Stimulated activated memory B cell treated with anti-CD40 and anti-IgM and Interleukin-4, amounts not matched to agents 10 μg/mL and 1 μg/mL and 100 μg/mL, for 72 hours (primary cell): ENCODE measurements around the gene HTT.
"Not testable (repeated sequence)": the region's sequence is repeated elsewhere in the genome, so short reads cannot be mapped to it uniquely, and the experiment has no call there.

Source experiments
- ATAC-seq: fragments of 150-1000 bp; cut with Tn5 transposase; 2 replicates; pipeline ENCODE4 v1.10.0; 2021
- H3K27ac Mint-ChIP-seq: one replicate; pipeline ENCODE4 v1.8.0; 2022; ENCODE audit warnings: mild to moderate bottlenecking, mixed read lengths
- H3K27me3 Mint-ChIP-seq: one replicate; pipeline ENCODE4 v1.8.0; 2022; ENCODE audit warnings: mixed read lengths
- H3K36me3 Mint-ChIP-seq: one replicate; pipeline ENCODE4 v1.8.0; 2022; ENCODE audit warnings: mixed read lengths
- H3K4me1 Mint-ChIP-seq: one replicate; pipeline ENCODE4 v1.8.0; 2022; ENCODE audit warnings: mixed read lengths
- H3K4me3 Mint-ChIP-seq: one replicate; pipeline ENCODE4 v1.8.0; 2022; ENCODE audit warnings: mild to moderate bottlenecking, moderate library complexity, mixed read lengths
- H3K9me3 Mint-ChIP-seq: one replicate; pipeline ENCODE4 v1.8.0; 2022; ENCODE audit warnings: mixed read lengths

HTT gene

DNA sequence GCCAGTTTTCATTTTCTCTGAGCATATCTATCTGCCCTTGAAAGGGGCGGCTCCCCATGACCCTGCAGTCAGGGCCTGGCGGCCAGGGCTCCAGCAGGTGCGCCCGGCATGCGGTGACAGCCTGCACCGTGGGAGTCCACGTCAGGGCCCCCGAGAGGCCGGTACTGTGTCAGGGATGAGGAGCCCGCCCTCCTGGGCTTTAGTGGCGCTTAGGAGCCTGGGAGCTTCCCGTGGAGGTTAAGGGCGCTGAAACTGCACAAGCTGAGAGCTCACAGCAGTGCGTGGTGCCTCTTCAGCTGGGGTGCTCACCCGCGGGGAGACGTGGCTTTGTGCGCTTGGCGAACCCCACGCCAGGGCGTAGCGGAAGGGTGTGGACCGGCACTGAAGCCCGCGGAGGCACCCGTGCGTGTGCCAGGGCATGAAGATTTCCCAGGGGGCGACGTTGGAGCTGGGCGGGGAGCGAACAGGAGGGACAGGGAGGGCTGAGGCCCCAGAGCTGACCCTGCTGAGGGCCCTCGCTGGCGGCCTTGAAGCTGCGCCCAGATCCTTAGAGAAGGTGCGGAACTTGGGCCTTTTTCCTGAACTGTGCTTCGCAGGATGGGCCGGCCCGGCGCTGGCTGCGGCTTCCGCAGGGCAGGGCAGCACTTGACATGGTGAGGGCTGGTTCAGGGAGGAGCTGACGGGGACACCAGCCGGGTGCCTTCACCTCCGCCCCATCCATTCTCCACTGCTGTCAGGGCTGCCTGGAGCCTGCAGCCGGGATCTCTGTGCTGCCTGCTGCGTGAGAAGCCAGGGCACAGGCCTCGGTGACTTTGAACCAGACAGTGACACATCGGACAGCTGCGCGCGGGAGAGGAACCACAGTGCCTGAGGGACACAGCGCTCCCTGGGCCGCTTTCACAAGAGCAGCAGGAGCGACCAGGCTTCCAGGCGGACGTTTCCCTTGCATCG, 33.0 kb upstream of the HTT start:
- Mint-ChIP-seq H3K27ac (peak overlapping the region; percentile 100), H3K4me1 (peaks cover 85% of the 10 kb centered on the region), H3K27me3 (no peaks in the 10 kb centered on the region), H3K4me3 (peak overlapping the region; percentile 93), H3K9me3 (peaks cover 5% of the 10 kb centered on the region), H3K36me3 (peaks cover 32% of the 10 kb centered on the region)
- peak; percentile 70 for ATAC-seq

DNA sequence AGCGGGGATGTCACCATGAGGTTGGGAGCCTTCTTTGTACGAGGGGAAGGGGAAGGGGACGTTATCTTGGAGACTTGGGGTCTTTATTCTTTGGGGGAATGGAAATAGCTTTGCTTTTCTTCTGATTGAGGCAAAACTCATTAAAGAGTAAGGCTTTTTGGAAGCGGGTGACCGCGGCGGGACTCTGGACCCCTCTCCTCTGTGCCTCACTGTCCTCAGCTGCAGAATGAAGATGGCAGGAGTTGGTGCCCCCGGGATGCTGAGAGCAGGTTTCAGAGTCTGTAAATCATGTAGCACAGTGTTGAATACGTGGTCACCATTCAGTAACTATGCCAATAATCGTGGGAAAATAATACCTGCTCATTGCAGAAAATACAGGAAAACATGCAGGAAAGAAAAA, 32.3 kb upstream of the HTT start:
- no peaks in the 10 kb centered on the region for H3K27me3 Mint-ChIP-seq
- peaks cover 32% of the 10 kb centered on the region for H3K36me3 Mint-ChIP-seq
- H3K9me3 Mint-ChIP-seq: peaks cover 5% of the 10 kb centered on the region
- H3K4me3 Mint-ChIP-seq: peak overlapping the region; percentile 93
- peak overlapping the region; percentile 100 for H3K27ac Mint-ChIP-seq
- H3K4me1 Mint-ChIP-seq: peaks cover 80% of the 10 kb centered on the region
- ATAC-seq: no peak

DNA sequence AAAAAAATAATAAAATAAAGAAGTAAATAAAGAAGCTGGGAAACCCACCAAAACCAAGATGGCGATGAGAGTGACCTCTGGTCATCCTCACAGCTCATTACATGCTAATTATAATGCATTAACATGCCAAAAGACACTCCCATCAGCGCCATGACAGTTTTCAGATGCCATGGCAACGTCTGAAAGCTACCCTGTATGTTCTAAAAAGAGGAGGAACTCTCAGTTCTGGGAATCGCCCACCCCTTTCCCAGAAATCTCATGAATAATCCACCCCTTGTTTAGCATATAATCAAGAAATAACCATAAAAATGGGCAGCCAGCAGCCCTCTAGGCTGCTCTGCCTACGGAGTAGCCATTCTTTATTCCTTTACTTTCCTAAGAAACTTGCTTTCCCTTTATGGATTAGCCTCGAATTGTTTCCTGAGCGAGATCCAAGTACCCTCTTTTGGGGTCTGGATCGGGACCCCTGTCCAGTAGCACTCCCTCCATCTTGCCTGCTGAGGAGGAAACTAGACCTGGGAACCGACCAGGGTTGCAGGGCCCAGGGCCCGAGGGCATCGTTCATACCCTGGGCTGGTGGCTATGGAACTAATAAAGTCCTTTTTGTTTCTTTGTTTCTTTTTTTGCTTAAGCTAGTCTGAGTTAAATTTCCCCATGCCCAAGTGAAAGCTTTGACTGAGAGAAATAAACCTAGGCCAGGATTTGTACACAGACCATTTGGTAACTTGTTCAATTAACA, 31.0 kb upstream of the HTT start:
- H3K4me3 Mint-ChIP-seq: peak overlapping the region; percentile 47
- H3K9me3 Mint-ChIP-seq: peaks cover 5% of the 10 kb centered on the region
- peak overlapping the region; percentile 100 for H3K27ac Mint-ChIP-seq
- no peaks in the 10 kb centered on the region for H3K27me3 Mint-ChIP-seq
- no peak for ATAC-seq
- H3K4me1 Mint-ChIP-seq: peaks cover 78% of the 10 kb centered on the region
- peaks cover 32% of the 10 kb centered on the region for H3K36me3 Mint-ChIP-seq

DNA sequence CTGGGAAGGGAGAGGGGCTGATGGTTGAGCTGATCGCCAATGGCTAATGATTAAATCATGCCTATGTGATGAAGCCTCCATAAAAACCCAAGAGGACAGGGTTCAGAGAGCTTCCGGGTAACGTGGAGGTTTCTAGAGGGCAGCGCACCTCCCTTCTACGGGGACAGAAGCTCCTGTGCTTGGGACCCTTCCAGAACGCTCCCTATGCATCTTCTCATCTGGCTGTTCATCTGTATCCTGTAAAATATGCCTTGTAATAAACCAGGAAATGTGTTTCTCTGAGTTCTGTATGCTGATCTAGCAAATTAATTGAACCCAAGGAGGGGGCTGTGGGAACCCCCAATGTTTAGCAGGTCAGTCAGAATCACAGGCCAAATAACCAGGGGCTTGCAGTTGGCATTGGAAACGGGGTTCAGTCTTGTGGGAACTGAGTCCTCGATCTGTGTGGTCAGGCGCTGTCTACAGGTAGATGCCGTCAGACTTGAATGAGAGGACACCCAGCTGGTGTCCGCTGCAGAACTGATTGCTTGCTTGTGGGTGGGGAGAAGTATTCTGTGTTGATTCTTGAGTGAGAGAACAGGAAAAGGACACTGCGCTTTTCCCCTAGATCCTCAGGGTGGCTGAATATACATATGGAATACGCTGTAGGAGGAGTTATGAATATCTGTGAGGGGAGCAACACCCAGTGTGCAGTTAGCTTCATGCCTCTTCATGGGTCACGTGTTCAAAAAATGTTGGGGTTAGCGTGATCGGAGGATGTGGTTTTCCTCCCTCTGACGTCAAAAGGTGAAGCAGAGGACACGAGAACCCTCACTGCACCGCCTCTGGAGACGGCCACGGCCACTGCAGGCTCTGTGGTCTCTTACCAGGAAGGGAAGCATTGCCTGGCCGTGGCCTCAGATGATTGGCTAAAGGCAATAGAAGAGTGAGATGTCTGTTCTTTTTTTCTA, 29.3 kb upstream of the HTT start:
- H3K4me3 Mint-ChIP-seq: peak overlapping the region; percentile 62
- no peaks in the 10 kb centered on the region for H3K27me3 Mint-ChIP-seq
- peaks cover 5% of the 10 kb centered on the region for H3K9me3 Mint-ChIP-seq
- ATAC-seq: peak; percentile 70
- peak overlapping the region; percentile 93 for H3K27ac Mint-ChIP-seq
- H3K4me1 Mint-ChIP-seq: peaks cover 71% of the 10 kb centered on the region
- H3K36me3 Mint-ChIP-seq: peaks cover 32% of the 10 kb centered on the region

DNA sequence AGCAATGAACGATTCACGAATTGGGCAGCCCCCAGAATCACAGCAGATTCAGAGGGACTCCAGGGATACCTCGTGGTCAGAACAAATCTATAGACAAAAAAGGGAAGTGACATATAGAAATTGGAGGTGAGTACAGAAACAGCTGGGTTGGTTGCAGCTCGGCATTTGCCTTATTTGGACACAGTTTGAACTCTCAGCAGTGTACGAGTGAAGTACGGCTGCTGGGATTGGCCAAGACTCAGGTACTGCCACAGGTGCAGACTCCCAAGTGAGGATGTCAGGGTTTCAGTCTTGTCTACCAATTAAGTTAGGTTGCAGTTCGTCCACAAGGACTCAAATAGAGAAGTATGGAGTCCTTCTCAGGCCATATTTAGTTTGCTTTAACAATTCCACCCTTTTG, 28.3 kb upstream of the HTT start:
- Mint-ChIP-seq H3K36me3 (peaks cover 32% of the 10 kb centered on the region), H3K4me1 (peaks cover 64% of the 10 kb centered on the region), H3K4me3 (no peak overlapping the region), H3K27me3 (no peaks in the 10 kb centered on the region), H3K27ac (peak overlapping the region; percentile 93), H3K9me3 (peaks cover 5% of the 10 kb centered on the region)
- ATAC-seq: peak; percentile 9

DNA sequence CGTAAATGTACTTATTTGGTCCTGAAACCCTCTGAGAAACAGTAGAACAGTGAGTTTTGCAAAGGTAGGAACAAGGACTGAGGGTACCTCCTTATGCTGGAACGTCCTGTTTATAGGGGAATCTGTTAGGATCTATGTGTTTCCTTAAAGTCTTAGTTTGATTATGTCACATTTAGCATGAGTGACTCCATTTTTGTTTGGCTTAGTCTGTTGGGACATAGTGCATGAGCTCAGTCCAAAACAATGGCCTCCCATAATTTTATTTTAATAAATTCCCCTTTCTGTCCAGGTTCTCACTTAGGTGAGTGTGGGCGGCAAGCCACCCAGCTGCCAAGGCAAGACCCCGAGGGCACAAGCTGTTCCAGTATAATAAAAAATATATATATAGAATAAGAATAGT, 27.9 kb upstream of the HTT start:
- H3K9me3 Mint-ChIP-seq: peaks cover 5% of the 10 kb centered on the region
- no peak overlapping the region for H3K4me3 Mint-ChIP-seq
- H3K27ac Mint-ChIP-seq: peak overlapping the region; percentile 93
- no peaks in the 10 kb centered on the region for H3K27me3 Mint-ChIP-seq
- no peak for ATAC-seq
- peaks cover 32% of the 10 kb centered on the region for H3K36me3 Mint-ChIP-seq
- peaks cover 59% of the 10 kb centered on the region for H3K4me1 Mint-ChIP-seq

DNA sequence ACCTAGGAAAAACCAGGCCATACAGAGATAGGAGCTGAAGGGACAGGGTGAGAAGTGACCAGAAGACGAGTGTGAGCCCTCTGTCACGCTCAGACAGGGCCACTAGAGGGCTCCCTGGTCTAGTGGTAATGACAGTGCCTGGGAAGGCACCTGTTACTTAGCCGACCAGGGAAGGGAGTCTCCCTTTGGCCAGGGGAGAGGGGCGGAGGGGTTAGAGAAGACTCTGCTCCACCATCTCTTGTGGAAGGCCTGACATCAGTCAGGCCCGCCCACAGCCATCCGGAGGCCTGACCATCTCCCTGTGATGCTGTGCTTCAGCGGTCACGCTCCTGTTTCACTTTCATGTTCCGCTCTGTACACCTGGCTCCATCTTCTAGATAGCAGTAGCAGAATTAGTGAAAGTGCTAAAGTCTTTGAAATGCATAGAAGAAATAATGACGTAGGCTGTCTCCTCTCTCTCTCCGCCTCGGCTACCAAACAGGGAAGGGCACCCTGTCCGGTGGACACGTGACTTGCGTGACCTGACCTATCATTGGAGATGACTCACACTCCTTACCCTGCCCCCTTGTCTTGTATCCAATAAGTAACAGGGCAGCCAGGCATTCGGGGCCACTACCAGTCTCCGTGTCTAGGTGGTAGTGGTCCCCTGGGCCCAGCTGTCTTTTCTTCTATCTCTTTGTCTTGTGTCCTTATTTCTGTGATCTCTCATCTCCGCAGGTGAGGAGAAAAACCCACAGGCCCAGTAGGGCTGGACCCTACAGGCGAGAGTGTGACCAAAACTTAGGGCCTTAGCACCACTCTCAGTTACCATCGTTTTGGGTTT, 26.8 kb upstream of the HTT start:
- Mint-ChIP-seq H3K4me3 (peak overlapping the region; percentile 67), H3K27me3 (no peaks in the 10 kb centered on the region), H3K4me1 (peaks cover 49% of the 10 kb centered on the region), H3K9me3 (peaks cover 5% of the 10 kb centered on the region), H3K36me3 (peaks cover 27% of the 10 kb centered on the region), H3K27ac (peak overlapping the region; percentile 93)
- peak; percentile 94 for ATAC-seq

DNA sequence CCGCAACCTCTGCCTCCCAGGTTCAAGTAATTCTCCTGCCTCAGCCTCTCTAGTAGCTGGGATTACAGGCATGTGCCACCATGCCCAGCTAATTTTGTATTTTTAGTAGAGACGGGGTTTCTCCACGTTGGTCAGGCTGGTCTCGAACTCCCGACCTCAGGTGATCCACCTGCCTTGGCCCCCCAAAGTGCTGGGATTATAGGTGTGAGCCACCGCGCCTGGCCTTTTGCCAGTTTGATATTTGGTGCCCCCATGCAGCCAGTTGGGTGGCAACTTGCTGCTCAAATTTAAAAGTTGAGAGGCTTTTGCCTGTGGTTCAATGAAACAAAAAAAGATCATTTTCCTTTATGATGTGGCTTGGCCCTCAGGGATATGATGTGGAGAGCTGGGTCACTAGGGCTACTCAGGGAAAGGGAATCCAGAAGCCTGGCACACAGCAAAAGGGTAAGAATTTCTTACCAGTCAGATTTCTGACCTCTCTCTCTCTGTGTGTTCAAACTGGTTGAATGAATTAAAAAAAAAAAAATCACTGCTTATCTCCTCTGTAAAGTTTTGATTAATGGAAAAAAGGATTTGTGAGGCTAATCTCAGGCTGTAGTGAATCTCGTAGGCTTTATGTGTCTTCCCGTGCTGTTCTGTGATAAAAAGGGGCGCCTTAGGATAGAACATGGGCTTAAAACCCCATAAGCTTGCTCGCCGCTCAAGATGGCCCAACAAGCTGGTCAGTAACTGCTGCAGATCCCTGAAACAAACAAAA, 23.2 kb upstream of the HTT start:
- not testable (repeated sequence) for H3K27ac Mint-ChIP-seq, H3K4me3 Mint-ChIP-seq, H3K27me3 Mint-ChIP-seq, ATAC-seq, H3K9me3 Mint-ChIP-seq
- Mint-ChIP-seq H3K4me1 (peaks cover 18% of the 10 kb centered on the region), H3K36me3 (peaks cover 20% of the 10 kb centered on the region)

DNA sequence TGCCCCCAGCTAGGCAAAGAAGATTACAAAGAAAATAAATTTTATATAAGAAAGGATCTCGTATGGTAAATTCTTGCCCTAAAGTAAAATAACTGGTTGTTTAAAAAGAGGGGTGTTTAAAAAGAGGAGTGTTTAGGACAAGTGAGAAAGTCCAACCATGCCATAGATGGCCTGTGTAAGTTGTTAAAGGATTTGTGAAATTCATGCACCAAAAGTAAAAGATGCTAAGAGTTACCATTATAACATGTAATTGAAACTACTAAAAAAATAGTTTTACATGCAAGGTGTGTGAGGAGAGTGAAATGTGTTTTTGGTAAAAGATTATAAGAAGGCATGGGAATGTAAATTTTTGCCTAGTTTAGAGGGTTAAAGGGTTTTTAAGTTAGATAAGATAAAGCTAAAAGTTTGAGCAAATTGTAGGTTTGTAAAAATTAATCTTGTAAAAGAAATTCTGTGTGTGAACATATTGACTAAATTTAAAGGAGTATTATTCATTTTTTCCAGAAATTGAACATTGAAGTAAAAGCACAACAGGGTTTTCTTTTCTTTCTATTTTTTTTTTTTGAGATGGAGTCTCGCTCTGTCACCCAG, 20.2 kb upstream of the HTT start:
- no peak for ATAC-seq
- no peaks in the 10 kb centered on the region for H3K27me3 Mint-ChIP-seq
- no peak overlapping the region for H3K4me3 Mint-ChIP-seq
- H3K4me1 Mint-ChIP-seq: peaks cover 12% of the 10 kb centered on the region
- H3K36me3 Mint-ChIP-seq: peaks cover 26% of the 10 kb centered on the region
- H3K27ac Mint-ChIP-seq: no peak overlapping the region
- peaks cover 3% of the 10 kb centered on the region for H3K9me3 Mint-ChIP-seq

DNA sequence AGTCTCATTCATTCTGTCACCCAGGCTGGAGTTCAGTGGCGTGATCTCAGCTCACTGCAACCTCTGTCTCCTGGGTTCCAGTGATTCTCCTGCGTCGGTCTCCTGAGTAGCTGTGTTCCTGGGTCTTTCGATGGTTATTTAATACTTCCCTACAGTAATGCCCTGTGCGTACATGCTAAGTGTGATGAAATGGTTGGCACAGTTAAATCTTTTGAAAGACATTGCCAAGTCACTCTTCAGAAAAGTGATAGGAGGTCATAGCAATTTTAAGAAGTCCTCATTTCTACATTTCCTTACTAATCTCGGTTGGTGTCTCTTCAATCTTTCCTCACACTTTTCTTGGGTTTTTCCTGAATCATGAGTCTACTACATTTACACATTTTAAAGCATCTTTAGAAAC, 14.5 kb upstream of the HTT start:
- no peak for ATAC-seq
- Mint-ChIP-seq H3K4me1 (peaks cover 32% of the 10 kb centered on the region), H3K27ac (peak overlapping the region; percentile 93), H3K36me3 (peaks cover 35% of the 10 kb centered on the region), H3K27me3 (no peaks in the 10 kb centered on the region), H3K4me3 (no peak overlapping the region), H3K9me3 (peaks cover 3% of the 10 kb centered on the region)

DNA sequence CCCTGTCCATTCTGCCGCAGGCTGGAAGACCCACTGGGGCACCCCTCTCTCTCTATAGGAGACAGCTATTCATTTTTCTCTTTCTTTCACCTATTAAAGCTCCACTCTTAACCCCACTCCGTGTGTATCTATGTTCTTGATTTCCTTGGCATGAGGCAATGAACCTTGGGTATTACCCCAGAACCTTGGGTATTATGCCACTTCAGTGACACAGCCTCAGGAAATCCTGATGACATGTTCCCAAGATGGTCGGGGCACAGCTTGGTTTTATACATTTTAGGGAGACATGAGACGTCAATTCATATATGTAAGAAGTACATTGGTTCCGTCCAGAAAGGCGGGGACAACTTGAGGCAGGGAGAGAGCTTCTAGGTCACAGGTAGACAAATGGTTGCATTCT, 13.5 kb upstream of the HTT start:
- Mint-ChIP-seq H3K4me1 (peaks cover 32% of the 10 kb centered on the region), H3K4me3 (no peak overlapping the region), H3K9me3 (no peaks in the 10 kb centered on the region), H3K27ac (peak overlapping the region; percentile 19), H3K36me3 (peaks cover 35% of the 10 kb centered on the region), H3K27me3 (no peaks in the 10 kb centered on the region)
- ATAC-seq: no peak

DNA sequence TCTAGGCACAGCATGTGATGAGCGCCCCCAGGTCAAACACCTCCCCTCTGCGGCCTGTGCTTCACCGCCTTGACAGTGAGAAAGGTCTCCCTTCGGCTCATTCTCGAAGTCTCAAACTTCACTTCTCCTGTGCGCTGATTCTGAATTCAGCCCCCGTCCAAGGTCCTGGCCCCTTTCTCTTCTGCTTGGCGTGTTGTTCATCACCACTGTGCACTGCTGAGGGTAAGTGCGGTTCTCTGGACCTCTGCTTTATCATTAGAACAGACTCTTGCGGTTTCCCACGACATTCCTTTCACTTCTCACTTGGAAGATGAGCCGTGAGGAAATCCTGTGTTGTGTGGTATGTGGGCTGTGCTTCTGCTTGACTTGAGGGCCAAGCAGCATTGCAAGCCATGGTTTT, 12.0 kb upstream of the HTT start:
- Mint-ChIP-seq H3K36me3 (peaks cover 36% of the 10 kb centered on the region), H3K4me3 (no peak overlapping the region), H3K4me1 (peaks cover 32% of the 10 kb centered on the region), H3K27ac (no peak overlapping the region), H3K27me3 (no peaks in the 10 kb centered on the region), H3K9me3 (no peaks in the 10 kb centered on the region)
- ATAC-seq: no peak

DNA sequence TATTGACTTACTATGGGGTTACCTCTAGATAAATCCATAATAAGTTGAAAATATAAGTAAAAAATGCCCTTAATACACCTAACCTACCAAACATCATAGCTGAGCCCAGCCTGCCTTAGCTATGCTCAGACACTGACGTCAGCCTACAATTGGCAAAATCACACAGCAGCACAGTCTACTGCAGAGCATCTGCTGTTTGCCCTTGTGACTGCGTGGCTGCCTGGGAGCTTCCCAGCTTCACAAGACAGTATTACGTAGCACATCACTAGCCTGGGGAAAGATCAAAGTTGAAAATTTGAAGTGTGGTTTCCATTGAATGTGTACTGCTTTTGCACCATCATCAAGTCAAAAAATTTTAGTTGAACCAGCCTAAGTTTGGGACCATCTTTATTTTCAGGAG, 8.9 kb upstream of the HTT start:
- Mint-ChIP-seq H3K27me3 (no peaks in the 10 kb centered on the region), H3K4me3 (no peak overlapping the region), H3K9me3 (no peaks in the 10 kb centered on the region), H3K4me1 (peaks cover 14% of the 10 kb centered on the region), H3K27ac (no peak overlapping the region), H3K36me3 (peaks cover 45% of the 10 kb centered on the region)
- ATAC-seq: no peak
